ENCODE measurements around the gene KCTD10.

DNA sequence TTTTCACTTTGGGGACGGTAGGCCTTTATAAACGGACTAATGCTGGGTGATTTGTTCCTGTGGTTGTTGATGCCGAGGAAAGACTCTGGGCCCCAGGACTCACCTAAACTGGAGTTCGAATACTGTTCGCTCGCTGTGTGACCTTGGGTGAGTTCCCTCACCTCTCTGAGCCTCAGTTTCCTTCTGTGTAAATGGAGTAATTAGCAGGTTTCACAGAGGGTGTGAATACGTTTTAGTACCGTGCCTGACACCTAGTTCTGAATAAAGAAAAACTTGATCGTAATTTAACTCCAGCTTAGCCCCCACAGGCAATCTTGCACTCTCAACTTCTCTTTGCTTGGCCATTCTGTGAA, 839 bp upstream of the KCTD10 start:
- TF ChIP-seq, protein P1, sequence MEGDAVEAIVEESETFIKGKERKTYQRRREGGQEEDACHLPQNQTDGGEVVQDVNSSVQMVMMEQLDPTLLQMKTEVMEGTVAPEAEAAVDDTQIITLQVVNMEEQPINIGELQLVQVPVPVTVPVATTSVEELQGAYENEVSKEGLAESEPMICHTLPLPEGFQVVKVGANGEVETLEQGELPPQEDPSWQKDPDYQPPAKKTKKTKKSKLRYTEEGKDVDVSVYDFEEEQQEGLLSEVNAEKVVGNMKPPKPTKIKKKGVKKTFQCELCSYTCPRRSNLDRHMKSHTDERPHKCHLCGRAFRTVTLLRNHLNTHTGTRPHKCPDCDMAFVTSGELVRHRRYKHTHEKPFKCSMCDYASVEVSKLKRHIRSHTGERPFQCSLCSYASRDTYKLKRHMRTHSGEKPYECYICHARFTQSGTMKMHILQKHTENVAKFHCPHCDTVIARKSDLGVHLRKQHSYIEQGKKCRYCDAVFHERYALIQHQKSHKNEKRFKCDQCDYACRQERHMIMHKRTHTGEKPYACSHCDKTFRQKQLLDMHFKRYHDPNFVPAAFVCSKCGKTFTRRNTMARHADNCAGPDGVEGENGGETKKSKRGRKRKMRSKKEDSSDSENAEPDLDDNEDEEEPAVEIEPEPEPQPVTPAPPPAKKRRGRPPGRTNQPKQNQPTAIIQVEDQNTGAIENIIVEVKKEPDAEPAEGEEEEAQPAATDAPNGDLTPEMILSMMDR (IDR thresholded peaks at IDR 0.05): no peak
- TF ChIP-seq, protein P2, sequence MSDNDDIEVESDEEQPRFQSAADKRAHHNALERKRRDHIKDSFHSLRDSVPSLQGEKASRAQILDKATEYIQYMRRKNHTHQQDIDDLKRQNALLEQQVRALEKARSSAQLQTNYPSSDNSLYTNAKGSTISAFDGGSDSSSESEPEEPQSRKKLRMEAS (CRISPR knock-in tag; IDR thresholded peaks at IDR 0.05): no peak
- TF ChIP-seq JUN (CRISPR knock-in tag; IDR thresholded peaks at IDR 0.05) (no peak), NR2C2 (CRISPR knock-in tag; IDR thresholded peaks at IDR 0.05) (no peak), FOXJ3 (CRISPR knock-in tag; IDR thresholded peaks at IDR 0.05; ENCODE audit: borderline replicate concordance) (no peak), ZNF138 (CRISPR knock-in tag; conservative IDR thresholded peaks at IDR 0.05) (no peak), SP1 (CRISPR knock-in tag; conservative IDR thresholded peaks at IDR 0.05) (no peak), ELF4 (CRISPR knock-in tag; IDR thresholded peaks at IDR 0.05; ENCODE audit: low read depth) (no peak)
- TF ChIP-seq, protein P3, sequence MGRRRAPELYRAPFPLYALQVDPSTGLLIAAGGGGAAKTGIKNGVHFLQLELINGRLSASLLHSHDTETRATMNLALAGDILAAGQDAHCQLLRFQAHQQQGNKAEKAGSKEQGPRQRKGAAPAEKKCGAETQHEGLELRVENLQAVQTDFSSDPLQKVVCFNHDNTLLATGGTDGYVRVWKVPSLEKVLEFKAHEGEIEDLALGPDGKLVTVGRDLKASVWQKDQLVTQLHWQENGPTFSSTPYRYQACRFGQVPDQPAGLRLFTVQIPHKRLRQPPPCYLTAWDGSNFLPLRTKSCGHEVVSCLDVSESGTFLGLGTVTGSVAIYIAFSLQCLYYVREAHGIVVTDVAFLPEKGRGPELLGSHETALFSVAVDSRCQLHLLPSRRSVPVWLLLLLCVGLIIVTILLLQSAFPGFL (CRISPR knock-in tag; IDR thresholded peaks at IDR 0.05; ENCODE audit: borderline replicate concordance): no peak
- TF ChIP-seq, protein P4, sequence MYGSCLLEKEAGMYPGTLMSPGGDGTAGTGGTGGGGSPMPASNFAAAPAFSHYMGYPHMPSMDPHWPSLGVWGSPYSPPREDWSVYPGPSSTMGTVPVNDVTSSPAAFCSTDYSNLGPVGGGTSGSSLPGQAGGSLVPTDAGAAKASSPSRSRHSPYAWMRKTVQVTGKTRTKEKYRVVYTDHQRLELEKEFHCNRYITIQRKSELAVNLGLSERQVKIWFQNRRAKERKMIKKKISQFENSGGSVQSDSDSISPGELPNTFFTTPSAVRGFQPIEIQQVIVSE (CRISPR knock-in tag; IDR thresholded peaks at IDR 0.05; ENCODE audit: borderline replicate concordance): no peak
- TF ChIP-seq, protein P5, sequence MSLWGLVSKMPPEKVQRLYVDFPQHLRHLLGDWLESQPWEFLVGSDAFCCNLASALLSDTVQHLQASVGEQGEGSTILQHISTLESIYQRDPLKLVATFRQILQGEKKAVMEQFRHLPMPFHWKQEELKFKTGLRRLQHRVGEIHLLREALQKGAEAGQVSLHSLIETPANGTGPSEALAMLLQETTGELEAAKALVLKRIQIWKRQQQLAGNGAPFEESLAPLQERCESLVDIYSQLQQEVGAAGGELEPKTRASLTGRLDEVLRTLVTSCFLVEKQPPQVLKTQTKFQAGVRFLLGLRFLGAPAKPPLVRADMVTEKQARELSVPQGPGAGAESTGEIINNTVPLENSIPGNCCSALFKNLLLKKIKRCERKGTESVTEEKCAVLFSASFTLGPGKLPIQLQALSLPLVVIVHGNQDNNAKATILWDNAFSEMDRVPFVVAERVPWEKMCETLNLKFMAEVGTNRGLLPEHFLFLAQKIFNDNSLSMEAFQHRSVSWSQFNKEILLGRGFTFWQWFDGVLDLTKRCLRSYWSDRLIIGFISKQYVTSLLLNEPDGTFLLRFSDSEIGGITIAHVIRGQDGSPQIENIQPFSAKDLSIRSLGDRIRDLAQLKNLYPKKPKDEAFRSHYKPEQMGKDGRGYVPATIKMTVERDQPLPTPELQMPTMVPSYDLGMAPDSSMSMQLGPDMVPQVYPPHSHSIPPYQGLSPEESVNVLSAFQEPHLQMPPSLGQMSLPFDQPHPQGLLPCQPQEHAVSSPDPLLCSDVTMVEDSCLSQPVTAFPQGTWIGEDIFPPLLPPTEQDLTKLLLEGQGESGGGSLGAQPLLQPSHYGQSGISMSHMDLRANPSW (CRISPR knock-in tag; conservative IDR thresholded peaks at IDR 0.05; ENCODE audit: low read depth): no peak
- TF ChIP-seq, protein P6, sequence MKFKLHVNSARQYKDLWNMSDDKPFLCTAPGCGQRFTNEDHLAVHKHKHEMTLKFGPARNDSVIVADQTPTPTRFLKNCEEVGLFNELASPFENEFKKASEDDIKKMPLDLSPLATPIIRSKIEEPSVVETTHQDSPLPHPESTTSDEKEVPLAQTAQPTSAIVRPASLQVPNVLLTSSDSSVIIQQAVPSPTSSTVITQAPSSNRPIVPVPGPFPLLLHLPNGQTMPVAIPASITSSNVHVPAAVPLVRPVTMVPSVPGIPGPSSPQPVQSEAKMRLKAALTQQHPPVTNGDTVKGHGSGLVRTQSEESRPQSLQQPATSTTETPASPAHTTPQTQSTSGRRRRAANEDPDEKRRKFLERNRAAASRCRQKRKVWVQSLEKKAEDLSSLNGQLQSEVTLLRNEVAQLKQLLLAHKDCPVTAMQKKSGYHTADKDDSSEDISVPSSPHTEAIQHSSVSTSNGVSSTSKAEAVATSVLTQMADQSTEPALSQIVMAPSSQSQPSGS (CRISPR knock-in tag; IDR thresholded peaks at IDR 0.05; ENCODE audit: borderline replicate concordance, low read depth): no peak
- TF ChIP-seq, protein P7, sequence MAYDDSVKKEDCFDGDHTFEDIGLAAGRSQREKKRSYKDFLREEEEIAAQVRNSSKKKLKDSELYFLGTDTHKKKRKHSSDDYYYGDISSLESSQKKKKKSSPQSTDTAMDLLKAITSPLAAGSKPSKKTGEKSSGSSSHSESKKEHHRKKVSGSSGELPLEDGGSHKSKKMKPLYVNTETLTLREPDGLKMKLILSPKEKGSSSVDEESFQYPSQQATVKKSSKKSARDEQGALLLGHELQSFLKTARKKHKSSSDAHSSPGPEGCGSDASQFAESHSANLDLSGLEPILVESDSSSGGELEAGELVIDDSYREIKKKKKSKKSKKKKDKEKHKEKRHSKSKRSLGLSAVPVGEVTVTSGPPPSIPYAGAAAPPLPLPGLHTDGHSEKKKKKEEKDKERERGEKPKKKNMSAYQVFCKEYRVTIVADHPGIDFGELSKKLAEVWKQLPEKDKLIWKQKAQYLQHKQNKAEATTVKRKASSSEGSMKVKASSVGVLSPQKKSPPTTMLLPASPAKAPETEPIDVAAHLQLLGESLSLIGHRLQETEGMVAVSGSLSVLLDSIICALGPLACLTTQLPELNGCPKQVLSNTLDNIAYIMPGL (CRISPR knock-in tag; IDR thresholded peaks at IDR 0.05): no peak
- TF ChIP-seq, protein P8, sequence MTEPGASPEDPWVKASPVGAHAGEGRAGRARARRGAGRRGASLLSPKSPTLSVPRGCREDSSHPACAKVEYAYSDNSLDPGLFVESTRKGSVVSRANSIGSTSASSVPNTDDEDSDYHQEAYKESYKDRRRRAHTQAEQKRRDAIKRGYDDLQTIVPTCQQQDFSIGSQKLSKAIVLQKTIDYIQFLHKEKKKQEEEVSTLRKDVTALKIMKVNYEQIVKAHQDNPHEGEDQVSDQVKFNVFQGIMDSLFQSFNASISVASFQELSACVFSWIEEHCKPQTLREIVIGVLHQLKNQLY (CRISPR knock-in tag; IDR thresholded peaks at IDR 0.05): no peak
